K562 (cell line): Measurements from ENCODE around the gene SP6. TPM values are rescaled to one million over a fixed set of nuclear protein-coding genes. Genes with fewer than 3 reads are reported as not detected.
A peak's percentile ranks its signal among the peaks of the same experiment; 100 is the strongest.

Source experiments
- AFF1 ChIP-seq, 2 experiments: fragments of 450-650 bp; IDR thresholded peaks; 2 replicates each; pipeline ENCODE4 v1.6.1; 2018; ENCODE audit warnings: mild to moderate bottlenecking in 2 of 2, low read depth in 1 of 2; ENCODE audit not compliant: partially characterized antibody in 2 of 2
- ATF6 ChIP-seq: sonication (generic); formaldehyde crosslinking; IDR thresholded peaks from 2 replicates; pipeline ENCODE4 v1.4.0; 2020; ENCODE audit warnings: mild to moderate bottlenecking, missing genetic modification reagents
- BACH1 ChIP-seq: fragments of 200-800 bp; sonication (Bioruptor generic); IDR thresholded peaks from 2 replicates; pipeline ENCODE4 v1.6.1; 2016; ENCODE audit warnings: missing genetic modification characterization, missing compliant biosample characterization
- ERF ChIP-seq: fragments of 450-650 bp; formaldehyde crosslinking; IDR thresholded peaks from 2 replicates; pipeline ENCODE4 v1.4.0; 2020; ENCODE audit warnings: mild to moderate bottlenecking, mixed read lengths
- ESRRA ChIP-seq: fragments of 450-650 bp; IDR thresholded peaks from 2 replicates; pipeline ENCODE4 v1.6.1; 2014; ENCODE audit warnings: low read depth, mild to moderate bottlenecking, moderate library complexity, borderline replicate concordance
- ETV6 ChIP-seq, 3 experiments: fragments of 150-350 bp in 1 of 3; sonication (generic) in 1 of 3; formaldehyde crosslinking in 1 of 3; IDR thresholded peaks; 2 replicates each; pipeline versions ENCODE4 v1.6.1 to v1.8.0; 2014 to 2022; ENCODE audit warnings: borderline replicate concordance in 2 of 3, low read depth in 2 of 3, antibody characterized with exemption in 1 of 3, low read length in 1 of 3, mild to moderate bottlenecking in 1 of 3, missing genetic modification reagents in 1 of 3
- GABPB1 ChIP-seq: sonication (generic); formaldehyde crosslinking; IDR thresholded peaks from 2 replicates; pipeline ENCODE4 v1.8.0; 2022; ENCODE audit warnings: mild to moderate bottlenecking, missing genetic modification reagents
- HDAC2 ChIP-seq: fragments of 450-650 bp; IDR thresholded peaks from 2 replicates; pipeline ENCODE4 v1.6.1; 2016; ENCODE audit warnings: mild to moderate bottlenecking
- KLF1 ChIP-seq: fragments of 450-650 bp; IDR thresholded peaks from 2 replicates; pipeline ENCODE4 v1.6.1; 2016; ENCODE audit warnings: missing genetic modification characterization, missing compliant biosample characterization
- MCM3 ChIP-seq: fragments of 450-650 bp; IDR thresholded peaks from 2 replicates; pipeline ENCODE4 v1.6.1; 2016
- NFRKB ChIP-seq: fragments of 450-650 bp; IDR thresholded peaks from 2 replicates; pipeline ENCODE4 v1.6.1; 2016; ENCODE audit warnings: low read depth
- PREB ChIP-seq: sonication (generic); formaldehyde crosslinking; IDR thresholded peaks from 2 replicates; pipeline ENCODE4 v1.8.1; 2023; ENCODE audit warnings: mild to moderate bottlenecking, missing genetic modification reagents
- RBFOX2 ChIP-seq: fragments of 200-400 bp; formaldehyde crosslinking; IDR thresholded peaks from 2 replicates; pipeline ENCODE4 v1.6.1; 2017; ENCODE audit warnings: low read depth, mild to moderate bottlenecking, low read length, moderate library complexity
- UBTF ChIP-seq, 2 experiments: IDR thresholded peaks; 2 replicates each; pipeline ENCODE4 v1.6.1; 2012; ENCODE audit warnings: improper control_type of control experiment in 2 of 2, low read depth in 2 of 2, low read length in 2 of 2, borderline replicate concordance in 1 of 2
- ZFP1 ChIP-seq: fragments of 450-650 bp; formaldehyde crosslinking; IDR thresholded peaks from 2 replicates; pipeline ENCODE4 v1.4.0; 2020; ENCODE audit warnings: mild to moderate bottlenecking, mixed read lengths
- ZNF274 ChIP-seq: IDR thresholded peaks from 2 replicates; pipeline ENCODE4 v1.6.1; 2011; ENCODE audit warnings: low read depth, mild to moderate bottlenecking, low read length, moderate library complexity, borderline replicate concordance
- ZNF384 ChIP-seq: IDR thresholded peaks from 2 replicates; pipeline ENCODE4 v1.6.1; 2012; ENCODE audit warnings: low read depth, low read length, improper control_type of control experiment
- ZNF589 ChIP-seq: fragments of 200-800 bp; sonication (Bioruptor generic); IDR thresholded peaks from 2 replicates; pipeline ENCODE4 v1.6.1; 2016; ENCODE audit warnings: low read depth, missing genetic modification characterization, missing compliant biosample characterization
- polyA plus RNA-seq, 8 experiments: library from polyadenylated mRNA; depleted of rRNA in 4 of 8; stranded (reverse) in 5 of 8; unstranded in 3 of 8; fragments of >200 nt; fragmentation: Nextera tagmentation in 2 of 8; fragmentation: Illumina TruSeq in 1 of 8; extraction: Ambion mirVana in 2 of 8; extraction: Trizol in 1 of 8; gene quantifications; 2 replicates each; pipeline versions ENCODE4 v1.2.1 to v1.2.3, GENCODE V29; 2011 to 2014; ENCODE audit warnings: inconsistent platforms in 1 of 8, missing spikeins in 1 of 8
- total RNA-seq, 7 experiments: library from RNA; depleted of rRNA in 6 of 7; stranded (reverse); fragments of >200 nt in 6 of 7; fragmentation: Illumina TruSeq in 2 of 7; extraction: Trizol in 2 of 7; gene quantifications; 2 replicates each; pipeline versions ENCODE4 v1.2.1 to v1.2.3, GENCODE V29; 2011 to 2021; ENCODE audit warnings: low replicate concordance in 1 of 7

SP6 gene
- total and polyA plus RNA-seq, 9 of the 15 experiments (the other 6 are each of a cell fraction or from before 2014, with no cell fraction given) = 0.11 to 7.9 (median 2.2) TPM

GRCh38 chr17:47877368-47878034 lies 26.5 kb upstream of the SP6 start (continued):
- no peak for TF ChIP-seq RBFOX2
- TF ChIP-seq KLF1 (tag) = no peak
- TF ChIP-seq ZNF589 (CRISPR knock-in tag) = peak; percentile 68
- TF ChIP-seq NFRKB = no peak
- peak; percentile 61 for TF ChIP-seq GABPB1 (CRISPR knock-in tag)
- TF ChIP-seq ERF (CRISPR knock-in tag) = no peak
- 0 out of 2 replicates have a peak, but pooled peaks have one; percentile 33 for TF ChIP-seq PREB (CRISPR knock-in tag)
- TF ChIP-seq ZNF384 = no peak
- peak in 1 of 2 experiments; percentile 76 for TF ChIP-seq AFF1 (IDR thresholded peaks at IDR 0.05; ENCODE audit: low read depth in 1 of 2, partially characterized antibody in 2 of 2)
- 0 out of 2 replicates have a peak, but pooled peaks have one; percentile 62 for TF ChIP-seq ATF6 (CRISPR knock-in tag)
- no peak for TF ChIP-seq UBTF (IDR thresholded peaks at IDR 0.05; ENCODE audit: borderline replicate concordance in 1 of 2, low read depth in 2 of 2, low read length in 2 of 2)
- TF ChIP-seq ETV6 (IDR thresholded peaks at IDR 0.05; ENCODE audit: borderline replicate concordance in 1 of 2, low read depth in 2 of 2, low read length in 1 of 2) = peak; percentile 68 to 87; a peak in 2 of 4 replicates
- TF ChIP-seq ETV6 (CRISPR knock-in tag; IDR thresholded peaks at IDR 0.05; ENCODE audit: borderline replicate concordance) = no peak
- TF ChIP-seq ESRRA = peak; percentile 54; the same call in 1 of the 2 replicates
- no peak for TF ChIP-seq ZFP1 (CRISPR knock-in tag)
- no peak for TF ChIP-seq ZNF274
- TF ChIP-seq MCM3 = no peak
- peak; percentile 47; the same call in 1 of the 2 replicates for TF ChIP-seq BACH1 (tag)
- TF ChIP-seq HDAC2 = peak; percentile 91; the same call in 1 of the 2 replicates
